Stimulated activated CD8-positive, alpha-beta memory T cell treated with anti-CD3 and anti-CD28 coated beads, Interleukin-12 subunit alpha, Interleukin-12 subunit beta, amount 100 ng/mL, for 4 hours (primary cell): ENCODE data around the gene PXK.

Experiments used
- DNase-seq: peaks from one replicate; pipeline ENCODE4 v3.0.0-alpha.2; 2020; ENCODE audit warnings: low read depth

Gene PXK

GRCh38 chr3:58383904-58384303 is 51.2 kb downstream of the PXK start:
- DNase-seq = no peak

GRCh38 chr3:58384381-58385090 is 51.8 kb downstream of the PXK start:
- no peak for DNase-seq

GRCh38 chr3:58386626-58387365 is 54.1 kb downstream of the PXK start:
- DNase-seq = no peak

GRCh38 chr3:58387650-58388546 is 55.2 kb downstream of the PXK start:
- no peak for DNase-seq

GRCh38 chr3:58388550-58389091 is 55.9 kb downstream of the PXK start:
- no peak for DNase-seq

GRCh38 chr3:58391156-58391865 is 58.6 kb downstream of the PXK start:
- no peak for DNase-seq

- DNase-seq = no peak
These were observed 59.5 kb downstream of the PXK start for GRCh38 chr3:58392181-58392580.

- no peak for DNase-seq
These were observed 61.6 kb downstream of the PXK start for GRCh38 chr3:58394339-58394738.

GRCh38 chr3:58398669-58399333 is 66.1 kb downstream of the PXK start:
- DNase-seq = no peak

GRCh38 chr3:58403513-58404109 is 70.9 kb downstream of the PXK start:
- DNase-seq = no peak

- no peak for DNase-seq
These were observed 71.7 kb downstream of the PXK start for GRCh38 chr3:58404396-58404795.

- no peak for DNase-seq
These were observed 76.2 kb downstream of the PXK start for GRCh38 chr3:58408906-58409305.

- no peak for DNase-seq
These were observed 77.0 kb downstream of the PXK start for GRCh38 chr3:58409663-58410062.

- DNase-seq = no peak
These were observed 78.3 kb downstream of the PXK start for GRCh38 chr3:58411036-58411435.

GRCh38 chr3:58411851-58412830 is 79.4 kb downstream of the PXK start:
- DNase-seq = no peak

GRCh38 chr3:58414538-58415197 is 82.0 kb downstream of the PXK start:
- DNase-seq = no peak

GRCh38 chr3:58416191-58416590 is 83.5 kb downstream of the PXK start:
- DNase-seq = no peak

- DNase-seq = no peak
These were observed 84.4 kb downstream of the PXK start for GRCh38 chr3:58417075-58417474.

GRCh38 chr3:58418227-58418626 is 85.5 kb downstream of the PXK start:
- DNase-seq = no peak
